Stimulated activated CD4-positive, alpha-beta T cell treated with anti-CD3 and anti-CD28 coated beads, Interleukin-2, amount 100 ng/mL, for 4 hours (primary cell): ENCODE results near the gene TMCC2.
"Not testable (repeated sequence)": the region's sequence is repeated elsewhere in the genome, so short reads cannot be mapped to it uniquely, and the experiment has no call there.

Source experiments
- DNase-seq: peaks from one replicate; pipeline ENCODE4 v3.0.0-alpha.2; 2020; ENCODE audit warnings: low read depth

TMCC2 gene

GRCh38 chr1:205214756-205215155 is 13.0 kb upstream of the TMCC2 start:
- DNase-seq: no peak

- no peak for DNase-seq
These were observed 11.2 kb upstream of the TMCC2 start for GRCh38 chr1:205216588-205216987.

GRCh38 chr1:205217418-205217817 is 10.3 kb upstream of the TMCC2 start:
- no peak for DNase-seq

- DNase-seq: no peak
These were observed 7.3 kb upstream of the TMCC2 start for GRCh38 chr1:205220421-205220820.

DNA sequence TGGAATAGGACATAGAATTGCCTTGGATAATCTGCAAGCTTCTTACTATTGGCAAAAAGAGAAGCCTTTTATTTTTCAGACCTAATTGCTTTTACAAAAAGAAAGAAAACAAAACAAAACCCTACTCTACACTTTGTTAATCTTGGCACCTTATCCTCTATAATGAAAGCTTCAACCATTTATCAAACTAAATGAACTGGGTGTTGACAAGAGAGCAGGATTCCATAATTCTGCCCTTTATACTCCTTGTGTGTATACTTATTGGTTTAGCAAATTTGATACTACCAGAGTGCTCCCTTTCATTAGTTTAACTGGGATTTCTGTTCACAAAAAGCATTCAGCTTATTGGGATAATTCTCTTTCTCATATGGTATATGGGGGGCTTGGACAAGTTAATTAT is 3.0 kb upstream of the TMCC2 start:
- DNase-seq: no peak

GRCh38 chr1:205225901-205226765 is 1.6 kb upstream of the TMCC2 start:
- no peak for DNase-seq

- DNase-seq: no peak
These were observed 720 bp upstream of the TMCC2 start for GRCh38 chr1:205226868-205227583.

GRCh38 chr1:205228093-205228521 is 361 bp downstream of the TMCC2 start:
- no peak for DNase-seq

- peak; percentile 41 for DNase-seq
These were observed 1.7 kb downstream of the TMCC2 start for GRCh38 chr1:205229399-205229871.

- DNase-seq: no peak
These were observed 2.4 kb downstream of the TMCC2 start for GRCh38 chr1:205229916-205230700.

DNA sequence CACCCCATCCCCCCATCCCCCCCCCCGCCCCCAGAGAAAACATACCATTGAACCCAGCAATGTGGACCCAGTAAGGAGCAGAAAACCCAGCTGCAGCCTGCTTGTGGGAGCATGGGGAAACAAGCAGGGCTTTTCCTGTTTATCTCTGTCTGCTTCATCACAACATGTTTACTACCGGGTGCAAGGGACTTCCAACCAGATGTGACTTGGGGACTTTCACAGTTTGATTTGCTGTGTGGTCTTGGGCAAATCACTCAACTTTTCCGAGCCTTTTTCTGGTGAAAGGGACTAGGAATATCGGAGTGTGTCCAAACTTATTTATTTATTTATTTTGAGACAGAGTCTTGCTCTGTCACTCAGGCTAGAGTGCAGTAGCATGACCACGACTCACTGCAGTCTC is 3.2 kb downstream of the TMCC2 start:
- no peak for DNase-seq

DNA sequence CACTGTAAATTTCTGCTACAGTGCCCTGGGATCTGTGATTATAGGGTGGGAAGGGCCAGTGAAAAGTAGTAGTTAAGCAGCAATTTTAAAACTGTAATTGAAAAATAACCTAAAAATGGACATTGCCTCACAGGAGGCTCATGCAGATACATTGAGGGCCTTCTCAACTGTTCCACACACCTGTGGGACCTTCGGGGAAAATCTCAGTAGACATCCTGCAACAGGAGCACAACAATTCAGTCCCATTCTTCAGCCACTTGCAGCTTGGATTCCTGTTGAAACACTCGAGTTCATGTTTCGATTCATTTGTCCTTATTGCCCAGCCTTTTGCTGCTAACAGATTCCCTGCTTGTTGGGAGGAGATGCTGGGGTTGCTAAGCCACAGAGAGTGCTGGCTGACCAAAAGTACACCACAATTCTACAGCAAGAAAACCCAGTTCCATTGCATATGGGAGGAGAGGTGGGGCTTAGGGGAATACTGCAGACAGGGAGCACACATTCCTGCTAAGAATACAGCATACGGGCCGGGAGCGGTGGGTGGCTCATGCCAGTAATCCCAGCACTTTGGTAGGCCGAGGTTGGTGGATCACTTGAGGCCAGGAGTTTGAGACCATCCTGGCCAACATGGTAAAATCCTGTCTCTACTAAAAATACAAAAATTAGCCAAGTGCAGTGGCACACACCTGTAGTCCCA is 4.5 kb downstream of the TMCC2 start:
- DNase-seq: no peak

GRCh38 chr1:205232945-205233397 is 5.2 kb downstream of the TMCC2 start:
- no peak for DNase-seq

- DNase-seq: not testable (repeated sequence)
These were observed 6.2 kb downstream of the TMCC2 start for GRCh38 chr1:205233986-205234385.

DNA sequence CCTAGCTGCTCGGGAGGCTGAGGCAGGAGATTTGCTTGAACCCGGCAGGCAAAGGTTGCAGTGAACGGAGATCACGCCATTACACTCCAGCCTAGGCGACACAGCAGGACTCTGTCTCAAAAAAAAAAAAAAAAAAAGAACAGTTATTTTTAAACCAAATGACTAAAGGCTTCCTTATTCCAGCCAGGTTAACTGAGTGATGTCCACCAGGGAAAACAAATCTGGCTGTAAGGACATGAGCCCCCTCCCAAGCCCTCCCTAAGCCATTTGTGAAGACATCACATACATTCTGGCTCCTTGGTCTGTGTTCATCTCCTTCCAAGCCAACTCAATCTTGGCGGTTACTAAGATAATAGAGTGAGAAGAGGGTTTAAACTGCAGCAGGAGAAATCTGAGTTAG is 8.2 kb downstream of the TMCC2 start:
- DNase-seq: no peak

GRCh38 chr1:205236526-205236925 is 8.8 kb downstream of the TMCC2 start:
- DNase-seq: no peak

DNA sequence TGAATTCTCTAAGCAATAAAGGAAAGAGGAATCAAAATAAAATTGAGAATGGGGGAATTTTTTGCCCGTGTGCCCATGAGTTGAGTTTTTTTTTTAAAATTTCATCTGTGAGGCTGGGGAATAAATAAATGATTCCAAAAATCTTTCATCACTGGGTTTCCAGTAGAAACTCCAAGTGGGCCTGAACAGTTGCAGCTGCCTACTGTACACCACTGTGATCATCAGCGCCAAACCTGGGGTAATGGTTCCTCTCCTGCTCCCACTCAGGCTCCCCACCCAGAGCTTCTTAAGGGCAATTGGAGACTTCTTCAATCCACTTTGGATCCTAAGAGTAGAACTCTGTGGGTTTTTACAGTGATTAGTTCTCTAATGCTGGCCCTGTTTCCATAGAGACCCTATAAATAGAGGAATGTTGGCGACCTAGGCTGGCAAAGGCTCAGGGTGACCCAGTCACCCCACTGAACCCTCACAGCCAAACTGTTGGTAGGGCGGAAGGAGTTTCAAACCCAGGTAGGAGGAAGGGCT is 9.3 kb downstream of the TMCC2 start:
- no peak for DNase-seq

- DNase-seq: peak; percentile 44
These were observed 10.1 kb downstream of the TMCC2 start for GRCh38 chr1:205237526-205238484.

GRCh38 chr1:205239078-205239477 is 11.3 kb downstream of the TMCC2 start:
- no peak for DNase-seq

DNA sequence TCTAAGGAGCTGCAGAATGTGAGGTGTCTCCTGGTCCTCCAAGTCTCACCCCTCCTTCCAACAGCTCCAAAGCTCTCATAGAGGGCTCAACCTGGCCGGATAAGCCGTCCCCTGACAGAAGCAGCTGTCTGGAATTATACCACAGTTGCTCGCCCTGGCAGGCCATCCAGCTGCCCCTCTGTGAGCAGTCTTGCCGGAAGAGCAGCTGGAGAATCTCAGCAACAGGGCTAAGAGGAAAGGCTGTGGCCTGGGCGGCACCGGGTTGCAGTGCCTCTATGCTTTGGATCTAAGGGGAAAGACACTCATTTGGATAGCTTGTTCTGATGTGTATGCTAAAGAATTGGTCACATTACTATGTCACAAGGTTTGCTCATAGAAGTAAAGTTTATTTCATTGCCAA is 12.4 kb downstream of the TMCC2 start:
- DNase-seq: no peak
